GM21529 (cell line): Measurements from ENCODE around the gene DMGDH.

Source experiments
- ATAC-seq: cut with Tn5 transposase; IDR thresholded peaks from one replicate; pipeline ENCODE4 v1.9.1; 2021; ENCODE audit not compliant: unreplicated experiment

DMGDH gene

DNA sequence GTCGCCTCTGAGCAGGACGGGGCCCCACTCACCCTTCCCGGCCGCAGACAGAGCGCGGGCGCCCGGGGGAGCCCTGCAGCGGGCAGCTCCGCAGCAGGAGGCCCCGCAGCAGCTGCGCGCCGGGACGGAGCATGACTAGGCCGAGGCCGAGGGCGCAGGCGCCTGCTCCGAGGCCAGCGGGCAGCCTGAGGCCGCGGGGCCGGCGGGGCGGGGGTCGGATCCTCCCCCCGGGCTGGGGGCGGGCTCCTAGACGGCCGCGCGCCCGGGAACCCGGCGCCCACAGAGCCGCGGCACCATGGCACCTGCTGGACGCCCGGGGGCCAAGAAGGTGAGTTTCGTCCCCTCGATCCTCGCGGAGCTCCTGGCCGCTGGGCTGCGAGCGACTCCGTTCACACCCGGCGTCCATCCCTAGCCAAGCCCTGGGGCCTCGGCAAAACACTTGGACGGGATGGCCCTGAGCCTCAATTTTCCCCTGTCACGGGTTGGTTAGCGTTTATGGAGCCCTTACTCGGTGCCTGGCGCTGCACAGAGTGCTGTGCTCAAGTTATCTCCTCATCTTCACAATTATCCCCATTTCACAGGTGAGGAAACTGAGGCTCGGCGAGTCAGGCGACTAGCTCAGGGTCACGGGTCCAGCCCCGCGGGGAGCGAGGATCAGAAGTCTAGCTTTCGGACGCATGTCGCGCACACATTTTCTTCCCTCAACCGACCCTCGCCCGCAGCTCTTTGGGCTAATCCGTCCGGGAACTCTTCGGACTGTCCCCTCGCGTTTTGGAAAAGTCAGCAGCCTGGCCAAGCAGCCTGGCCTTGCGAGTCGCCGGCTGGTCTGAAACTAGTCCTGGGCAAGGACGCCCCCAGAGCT is at the start of gene DMGDH, which contains the start of gene BHMT2:
Gene DMGDH (minus strand): TSS at position 187 of the 862 bp plus-strand sequence. CDS start 54 bp downstream, at position 133.
Gene BHMT2 (plus strand): TSS at position 280 of the 862 bp plus-strand sequence. CDS start 16 bp downstream, at position 296.
- ATAC-seq: no peak

DNA sequence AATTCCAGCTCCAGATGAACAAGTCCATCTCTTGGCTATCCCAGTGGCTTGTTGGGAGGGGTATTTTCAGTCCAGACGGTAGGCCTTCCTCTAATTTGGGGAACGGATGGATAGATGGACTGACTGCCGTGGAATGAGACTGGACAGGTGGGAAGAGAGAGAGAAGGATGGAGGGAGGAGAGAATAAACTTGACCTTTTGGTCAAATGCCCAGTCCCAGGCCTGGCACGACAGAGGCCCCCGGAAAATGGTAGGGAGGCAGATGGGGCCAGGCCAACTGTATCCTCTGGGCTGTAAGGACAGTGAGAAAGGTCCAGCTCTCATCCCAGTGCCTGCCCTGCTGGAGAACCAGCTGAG is 43.2 kb upstream of the DMGDH start:
- no peak for ATAC-seq

DNA sequence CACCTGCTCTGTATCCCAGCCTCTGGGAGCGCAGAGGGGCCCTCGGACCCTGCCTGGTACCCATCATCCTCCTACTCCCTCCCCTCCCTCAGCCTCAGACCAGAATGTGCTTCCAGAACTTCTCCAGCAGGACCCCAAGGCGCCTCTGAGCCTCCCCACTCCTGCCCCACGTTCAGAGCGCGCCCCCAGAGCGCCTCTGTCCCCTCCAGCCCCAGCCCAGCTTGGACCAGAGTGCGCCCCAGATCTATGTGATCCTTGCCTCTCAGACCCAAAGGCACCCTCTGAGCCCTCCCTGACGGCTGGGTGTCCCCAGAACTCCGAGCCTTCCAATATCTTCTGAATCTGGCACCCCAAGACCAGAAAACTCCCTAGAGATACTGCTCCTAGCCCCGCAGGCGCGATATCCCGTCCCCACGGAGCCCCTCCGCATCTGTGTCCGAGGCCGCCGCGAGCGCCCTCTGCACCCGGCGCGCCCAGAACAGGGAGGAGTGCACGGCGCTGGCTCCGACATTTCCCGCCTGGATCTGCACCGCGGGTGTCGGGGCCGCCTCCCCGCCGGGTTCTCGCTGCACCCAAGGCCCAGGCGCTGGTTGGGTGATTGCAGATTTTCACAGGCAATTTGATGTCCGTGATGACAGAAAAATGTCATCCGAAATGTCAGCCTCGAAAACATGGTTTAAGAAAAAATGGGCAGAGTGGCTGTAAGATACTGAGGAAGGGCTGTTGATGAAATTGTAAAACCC is 42.7 kb upstream of the DMGDH start:
- no peak for ATAC-seq

DNA sequence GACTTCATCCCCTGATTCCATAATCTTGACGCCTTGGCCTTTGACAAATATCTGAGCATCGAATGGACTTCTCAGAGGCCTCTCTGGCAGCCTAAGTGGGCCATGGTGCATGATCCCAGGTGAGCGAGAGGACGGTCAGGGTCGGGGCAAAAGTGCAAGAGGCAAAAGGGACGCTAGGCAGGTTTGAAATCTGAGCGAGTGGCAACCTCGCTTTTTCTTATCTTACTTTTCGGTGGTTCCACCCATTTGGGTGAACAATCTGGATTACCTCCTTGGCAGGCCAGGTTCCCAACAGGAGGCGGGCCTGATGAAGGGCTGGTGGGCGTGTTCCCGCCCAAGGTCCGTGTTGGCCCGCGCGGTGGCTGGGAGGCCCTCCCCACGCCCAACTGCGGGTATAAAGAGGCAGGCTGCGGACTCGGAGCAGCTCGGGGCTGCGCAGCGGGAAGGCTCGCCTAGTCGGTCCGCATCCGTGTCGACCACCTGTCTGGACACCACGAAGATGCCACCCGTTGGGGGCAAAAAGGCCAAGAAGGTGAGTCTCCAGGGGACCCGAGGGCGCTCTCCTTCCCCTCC is 42.0 kb upstream of the DMGDH start, which contains the start of gene BHMT:
Gene BHMT (plus strand): TSS at position 423 of the 573 bp plus-strand sequence. CDS start 77 bp downstream, at position 500.
- ATAC-seq: no peak

DNA sequence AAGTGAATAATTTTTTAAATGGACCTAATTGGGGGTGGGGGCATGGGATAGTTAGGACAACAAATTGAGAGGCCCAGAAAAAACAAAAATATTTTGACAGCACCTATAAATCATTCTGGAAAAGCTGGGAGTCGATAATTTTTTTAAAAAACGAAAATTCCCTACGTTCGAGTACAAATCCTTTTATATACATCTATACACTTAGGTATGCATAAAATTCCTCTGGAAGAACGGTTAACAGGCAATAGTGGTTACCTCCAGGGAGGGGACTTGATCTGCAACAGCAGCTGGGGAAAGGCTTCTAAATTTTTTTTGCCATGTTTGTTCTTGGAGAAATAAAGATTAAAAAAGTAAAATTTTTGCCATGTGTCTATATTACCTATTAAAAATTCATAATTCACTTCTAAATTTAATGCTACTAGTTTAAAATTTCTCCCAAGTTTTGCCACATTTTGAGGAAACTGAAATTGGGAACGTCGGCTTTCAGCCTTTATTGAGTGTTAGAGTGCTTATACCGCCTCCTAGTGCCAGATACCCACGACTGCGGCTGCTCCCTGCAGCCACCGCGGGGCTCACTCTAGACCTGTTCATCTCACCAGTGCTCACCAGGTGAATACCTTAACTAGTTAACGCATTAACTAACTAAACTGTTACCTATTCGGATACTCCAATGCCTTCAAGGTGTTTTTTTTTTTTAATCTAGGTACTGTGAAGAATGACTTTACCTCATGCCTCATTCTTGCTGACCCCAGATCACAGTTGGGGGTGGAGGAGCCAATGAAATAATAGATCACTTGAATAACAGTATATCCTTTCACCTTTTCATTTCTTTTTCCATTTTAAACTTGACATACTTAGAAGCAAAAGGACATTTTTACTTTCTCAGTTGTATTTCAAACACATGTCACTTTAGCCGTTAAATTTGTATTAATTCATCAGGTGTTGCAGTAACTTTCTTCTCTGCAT is 40.3 kb upstream of the DMGDH start:
- no peak for ATAC-seq

DNA sequence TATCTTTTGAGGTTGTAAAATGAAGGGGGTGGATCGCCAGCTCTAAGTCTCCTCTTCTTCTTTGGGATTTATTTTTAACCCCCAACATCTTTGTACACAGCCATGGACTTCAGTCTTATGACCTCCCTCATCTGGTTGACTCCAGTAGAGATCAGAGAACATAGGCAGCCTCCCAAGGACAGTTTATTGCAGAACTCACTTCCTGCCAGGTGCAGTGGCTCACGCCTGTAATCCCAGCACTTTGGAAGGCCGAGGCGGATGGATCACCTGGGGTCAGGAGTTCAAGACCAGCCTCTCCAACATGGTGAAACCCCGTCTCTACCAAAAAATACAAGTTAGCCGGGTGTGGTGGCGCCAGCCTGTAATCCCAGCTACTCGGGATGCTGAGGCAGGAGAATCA is 39.3 kb upstream of the DMGDH start:
- ATAC-seq: no peak

DNA sequence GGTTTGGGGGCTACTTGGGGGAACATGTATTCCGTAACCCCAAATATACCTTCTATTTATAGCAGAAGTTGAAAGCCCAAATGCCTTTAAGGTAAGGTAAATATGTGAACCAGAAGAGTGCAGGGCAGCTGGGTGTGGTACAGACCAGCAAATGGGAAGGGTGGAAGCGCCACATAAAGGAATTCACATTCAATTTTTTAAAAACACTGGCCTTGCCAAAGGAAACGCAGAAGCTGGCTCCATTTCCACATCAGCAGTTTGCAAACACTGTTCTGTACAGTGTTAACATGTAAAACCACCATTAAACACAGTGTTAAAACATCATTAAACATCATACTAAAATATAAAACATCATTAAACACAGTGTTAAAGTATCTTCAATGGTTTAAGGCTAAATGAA is 38.6 kb upstream of the DMGDH start:
- ATAC-seq: no peak

DNA sequence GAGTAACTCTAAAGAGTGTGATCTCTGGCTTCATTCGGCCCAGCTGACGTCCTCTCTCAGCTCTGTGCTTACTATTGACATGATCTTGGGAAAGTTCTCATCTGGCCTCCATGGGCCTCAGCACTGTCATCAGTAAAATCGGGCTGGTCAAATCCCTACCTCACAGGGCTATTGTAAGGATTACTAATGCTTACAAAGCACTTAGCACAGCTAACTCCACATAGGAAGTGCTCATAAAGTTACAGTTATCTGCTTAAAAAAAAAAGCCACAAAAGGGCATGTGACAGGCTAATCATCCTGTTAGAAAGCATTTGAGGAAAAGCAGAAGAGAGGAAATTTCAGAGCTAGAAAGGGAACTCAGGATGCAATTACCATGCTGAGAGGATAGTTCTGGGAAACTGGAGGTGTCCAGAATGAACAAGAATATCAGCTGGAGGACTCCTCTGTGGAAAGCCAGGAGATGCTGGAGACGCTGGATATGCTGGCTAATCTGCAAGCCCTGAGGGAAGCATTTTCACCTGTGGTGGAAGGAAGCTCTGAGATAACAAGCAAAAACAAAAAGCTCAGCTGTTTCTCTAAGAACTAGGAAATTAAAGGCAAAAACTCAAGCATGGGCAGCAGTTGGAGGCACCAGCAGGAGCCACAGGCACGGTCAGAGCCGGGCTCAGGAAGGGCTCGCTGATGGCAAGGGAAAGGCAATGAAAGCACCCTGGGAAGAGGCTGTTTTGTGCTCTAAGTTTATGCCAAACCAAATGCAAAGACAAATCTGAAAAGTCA is 37.7 kb upstream of the DMGDH start:
- no peak for ATAC-seq

DNA sequence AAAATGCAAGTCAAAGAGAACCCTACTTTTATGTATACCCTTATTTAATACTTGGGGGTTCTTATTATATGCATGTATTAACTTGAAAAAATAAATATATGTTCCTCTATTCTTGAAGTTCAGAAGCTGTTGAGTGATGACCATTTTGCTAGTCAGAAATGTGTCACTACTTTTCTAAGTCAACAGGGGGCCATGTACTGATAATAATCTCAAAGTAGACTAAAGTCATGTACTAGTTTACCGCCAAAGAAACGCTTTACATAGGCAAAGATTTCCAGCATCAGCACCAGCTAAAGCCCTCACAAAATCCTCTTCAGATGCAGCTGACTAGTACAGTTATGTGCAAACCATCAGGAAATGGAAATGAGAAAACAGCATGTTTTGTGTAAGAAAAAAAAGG is 36.4 kb upstream of the DMGDH start:
- no peak for ATAC-seq

DNA sequence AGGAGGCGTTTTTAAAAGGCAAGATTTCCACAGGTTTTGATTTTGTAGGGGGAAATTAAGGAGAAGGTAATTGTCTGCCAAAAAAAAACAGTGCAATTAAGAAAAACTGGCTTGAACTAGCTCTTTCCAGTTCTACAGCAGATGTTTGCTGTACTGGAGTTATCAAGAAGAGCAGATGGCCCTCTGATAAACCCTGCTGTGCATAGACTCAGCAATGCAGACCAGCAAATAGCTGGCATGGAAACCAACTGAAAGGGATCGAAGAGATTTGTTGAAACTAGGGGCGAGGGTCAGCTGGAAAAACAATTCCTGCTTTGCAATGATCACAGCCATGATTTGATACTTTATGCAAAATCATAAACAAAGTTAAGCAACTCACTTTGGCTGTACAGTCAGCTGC is 24.3 kb upstream of the DMGDH start:
- no peak for ATAC-seq

DNA sequence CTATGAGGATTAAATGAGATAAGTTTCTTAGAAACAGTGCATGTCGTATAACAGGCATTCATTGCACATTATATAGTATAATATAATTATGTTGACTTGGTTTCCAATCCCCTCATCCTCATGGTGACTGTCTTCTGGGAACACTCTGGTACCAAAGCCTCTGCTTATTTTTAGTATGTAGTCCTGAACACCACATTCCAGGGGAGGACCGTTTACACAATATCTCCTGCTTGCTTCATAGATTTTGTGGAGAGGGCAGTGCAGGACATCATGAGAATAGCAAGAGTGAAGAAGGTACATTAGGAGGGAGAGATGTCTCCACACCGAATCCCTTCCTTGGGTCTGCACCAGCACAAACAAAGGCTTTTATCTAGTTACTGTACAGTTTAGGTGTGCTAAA is 21.6 kb upstream of the DMGDH start:
- ATAC-seq: no peak

DNA sequence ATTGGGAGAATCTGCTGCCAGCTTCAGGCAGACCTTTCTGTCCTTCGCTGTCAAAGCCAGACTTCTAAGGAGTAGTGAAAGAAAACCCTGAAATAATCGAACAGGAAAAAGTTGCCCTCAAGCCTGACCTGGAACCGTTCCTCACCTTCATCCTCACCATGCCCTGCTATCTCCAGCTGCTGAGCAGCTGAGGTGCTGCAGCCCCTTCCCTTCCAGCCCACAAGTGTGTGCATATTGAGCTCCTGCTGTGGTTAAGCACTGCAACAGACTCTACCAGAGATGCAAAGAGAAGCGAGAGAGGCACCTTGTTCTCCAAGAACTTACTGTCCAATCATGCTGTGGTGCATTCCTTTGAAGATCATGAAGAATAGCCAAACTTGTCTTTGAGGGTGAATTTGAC is 19.0 kb upstream of the DMGDH start:
- ATAC-seq: no peak

DNA sequence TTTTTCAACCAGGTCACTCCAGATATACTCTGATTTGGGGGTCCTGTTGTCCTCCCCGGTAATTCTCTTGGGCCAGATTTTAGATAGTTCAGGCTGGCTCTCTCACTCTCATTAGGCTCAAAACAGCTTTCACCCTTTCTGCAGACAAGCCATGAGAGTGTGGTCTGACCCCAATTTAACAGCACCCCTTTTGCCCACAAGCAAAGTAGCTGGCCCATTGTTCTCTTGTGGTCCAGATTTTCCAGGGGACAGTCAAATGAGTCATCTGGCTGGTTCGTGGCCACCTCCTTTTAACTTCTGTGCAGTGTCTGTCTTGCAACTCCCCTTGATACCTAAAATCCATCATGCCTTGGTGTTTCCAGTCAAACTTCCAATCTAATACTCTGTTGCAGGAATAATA is 16.6 kb upstream of the DMGDH start:
- ATAC-seq: no peak

DNA sequence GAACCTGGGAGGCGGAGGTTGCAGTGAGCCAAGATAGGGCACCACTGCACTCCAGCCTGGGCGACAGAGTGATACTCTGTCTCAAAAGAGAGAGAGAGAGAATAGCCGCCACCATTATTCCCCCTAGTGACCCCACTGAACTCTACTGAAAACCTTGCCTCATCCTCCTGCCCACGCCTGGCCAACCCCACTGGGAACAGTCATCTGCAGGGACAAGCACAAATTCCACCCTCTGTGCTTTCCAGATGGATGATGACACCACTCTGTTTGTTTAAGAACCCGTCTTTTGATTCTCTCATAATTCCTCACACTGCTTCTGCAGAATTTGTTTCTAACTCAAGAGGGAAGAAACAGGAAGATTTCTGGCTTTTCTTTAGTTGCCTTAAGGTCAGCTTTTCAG is 12.3 kb upstream of the DMGDH start:
- ATAC-seq: no peak

DNA sequence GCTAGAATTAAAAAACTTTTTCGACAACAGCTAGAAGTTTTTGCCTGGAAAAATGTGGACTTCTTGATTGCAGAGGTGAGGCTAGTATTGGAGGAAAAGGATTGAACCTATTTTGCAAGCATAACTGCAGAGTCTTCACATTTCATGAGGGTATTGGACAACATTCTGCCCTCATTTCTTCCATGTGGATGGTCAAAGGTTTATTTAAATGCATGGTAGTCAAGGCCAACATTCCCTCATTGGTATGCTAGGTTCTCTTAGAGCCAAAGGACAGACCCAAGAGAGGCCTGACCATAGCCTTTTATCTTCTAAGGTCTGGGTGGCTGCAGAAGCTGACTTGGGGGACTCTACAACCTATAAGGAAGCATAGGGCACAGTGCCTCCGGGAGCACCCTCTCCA is 11.3 kb upstream of the DMGDH start:
- ATAC-seq: no peak

DNA sequence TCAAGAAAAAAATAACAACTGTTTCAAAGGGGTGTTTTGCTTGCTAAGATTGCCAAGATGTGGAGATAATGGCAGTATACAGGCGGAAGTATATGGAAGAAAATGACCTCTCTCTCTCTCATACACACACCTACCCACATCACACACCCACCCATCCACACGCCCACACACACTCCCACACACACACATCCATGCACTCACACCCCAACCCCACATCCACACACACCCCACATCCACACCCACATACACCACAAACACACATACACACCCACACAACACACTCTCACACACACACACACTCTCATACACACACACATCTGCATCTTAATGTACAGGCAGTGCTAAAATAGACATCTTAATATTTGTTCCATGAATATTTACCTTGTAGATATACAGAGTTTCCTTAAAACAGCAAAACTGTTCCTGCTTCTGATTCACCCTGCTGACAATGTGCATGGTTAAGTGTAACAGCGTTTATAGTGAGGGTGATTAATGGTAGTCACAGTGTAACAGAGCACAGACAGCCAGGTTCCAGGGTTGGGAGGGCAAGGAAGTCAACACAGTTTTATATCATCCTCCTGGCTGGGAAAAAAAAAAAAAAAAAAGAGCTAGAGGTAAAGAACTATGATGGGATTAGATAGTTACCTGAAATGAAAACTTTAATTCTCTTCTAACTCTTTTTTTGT is 8.3 kb upstream of the DMGDH start:
- no peak for ATAC-seq

DNA sequence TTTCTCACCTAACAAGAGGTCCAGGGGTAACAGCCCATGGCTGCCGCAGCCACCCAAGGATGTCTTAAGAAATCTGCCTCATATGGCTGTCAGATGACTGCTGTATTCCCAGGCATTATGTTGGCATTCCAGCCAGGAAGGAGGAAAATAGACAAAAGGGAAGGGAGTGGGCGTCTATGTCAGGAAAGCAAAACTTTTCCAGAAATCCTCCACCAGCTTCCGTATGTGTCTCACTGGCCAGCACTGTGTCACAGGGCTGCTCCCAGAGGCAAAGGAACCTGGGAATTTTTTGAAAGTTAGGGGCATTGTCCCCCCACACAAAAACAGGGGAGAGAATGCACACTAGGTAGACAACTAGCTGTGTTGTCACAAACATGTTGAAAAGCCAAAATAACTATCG is 7.3 kb upstream of the DMGDH start:
- no peak for ATAC-seq

DNA sequence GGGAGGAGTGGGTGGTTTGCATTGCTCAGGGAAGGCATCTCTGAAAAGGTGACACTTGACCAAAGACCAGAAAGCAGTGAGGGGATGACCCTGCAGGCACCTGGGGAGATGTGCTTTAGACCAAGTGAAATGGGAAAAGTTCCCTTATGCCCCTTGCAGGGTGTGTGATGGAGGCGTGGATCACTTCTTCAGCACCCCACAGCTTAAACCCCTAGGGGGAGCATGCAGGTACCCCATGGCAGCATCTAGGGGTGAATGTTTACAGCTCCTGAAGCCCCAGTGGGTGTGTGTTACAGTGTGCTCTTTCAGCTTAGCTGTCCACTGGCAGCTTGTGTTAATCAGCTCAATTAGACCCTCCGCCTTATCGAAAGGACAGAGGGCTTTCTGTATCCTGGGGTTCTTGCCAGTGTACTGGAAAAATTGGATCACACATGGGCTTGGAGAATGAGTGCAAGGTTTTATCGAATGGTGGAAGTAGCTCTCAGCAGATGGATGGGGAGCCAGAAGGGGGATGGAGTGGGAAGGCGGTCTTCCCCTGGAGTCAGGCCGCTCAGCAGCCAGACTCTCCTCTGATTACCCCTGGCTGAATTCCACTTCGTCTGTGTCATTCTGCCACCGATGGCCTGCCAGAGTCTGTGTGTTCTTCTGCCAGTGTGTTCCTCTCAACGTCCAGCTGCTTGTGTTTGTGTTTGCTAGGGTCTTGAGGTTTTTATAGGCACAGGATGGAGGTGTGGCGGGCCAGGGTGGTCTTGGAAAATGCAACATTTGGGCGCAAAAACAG is 6.4 kb upstream of the DMGDH start:
- no peak for ATAC-seq

DNA sequence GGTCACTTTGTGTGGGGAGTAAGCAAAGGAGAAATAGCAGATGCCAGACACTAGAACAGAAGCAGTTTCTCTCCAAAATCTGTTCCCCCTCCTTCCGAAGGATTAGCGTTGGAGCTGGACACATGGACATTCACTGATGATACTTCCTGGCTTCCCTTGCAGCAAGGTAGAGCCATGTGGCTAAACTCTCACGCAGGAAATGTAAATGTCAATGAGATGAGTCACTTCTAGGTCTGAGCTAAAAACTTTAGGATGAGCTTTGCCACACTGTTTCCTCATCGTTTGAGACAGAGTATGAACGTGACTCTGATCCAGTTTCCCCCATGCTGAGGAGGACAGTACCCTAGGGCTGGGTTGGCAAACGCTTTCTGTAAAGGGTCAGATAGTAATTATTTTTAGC is 5.2 kb upstream of the DMGDH start:
- no peak for ATAC-seq
